Neural cell (in vitro differentiated cells): ENCODE measurements around the gene SLC6A7.

Experiments used
- EP300 ChIP-seq: fragments of 450-650 bp; conservative IDR thresholded peaks from 2 replicates; pipeline ENCODE4 v1.6.1; 2014; ENCODE audit warnings: antibody characterized with exemption, mild to moderate bottlenecking, moderate library complexity; ENCODE audit not compliant: poor library complexity, severe bottlenecking
- EZH2 ChIP-seq: fragments of 200-600, 300-800 bp; shearing (Covaris generic), sonication (generic); IDR thresholded peaks from 2 replicates; pipeline ENCODE4 v1.6.1; 2014; ENCODE audit warnings: antibody characterized with exemption, low read length, borderline replicate concordance, mild to moderate bottlenecking; ENCODE audit not compliant: insufficient read depth, poor library complexity, severe bottlenecking
- MXI1 ChIP-seq: fragments of 450-650 bp; conservative IDR thresholded peaks from 2 replicates; pipeline ENCODE4 v1.6.1; 2014; ENCODE audit warnings: antibody characterized with exemption, mild to moderate bottlenecking; ENCODE audit not compliant: poor library complexity, severe bottlenecking
- POLR2AphosphoS5 ChIP-seq: IDR thresholded peaks from 2 replicates; pipeline ENCODE4 v1.6.1; 2012
- RAD21 ChIP-seq: fragments of 450-650 bp; conservative IDR thresholded peaks from 2 replicates; pipeline ENCODE4 v1.6.1; 2014; ENCODE audit warnings: antibody characterized with exemption, mild to moderate bottlenecking, moderate library complexity
- TAF1 ChIP-seq: IDR thresholded peaks from 2 replicates; pipeline ENCODE4 v1.6.1; 2012; ENCODE audit warnings: low read depth
- TF ChIP-seq, protein P1 (sequence below): IDR thresholded peaks from 2 replicates; pipeline ENCODE4 v1.6.1; 2012; ENCODE audit warnings: borderline replicate concordance
- TF ChIP-seq, protein P2 (sequence below): fragments of 450-650 bp; IDR thresholded peaks from 2 replicates; pipeline ENCODE4 v1.5.1; 2014; ENCODE audit warnings: antibody characterized with exemption, mild to moderate bottlenecking, moderate library complexity; ENCODE audit not compliant: poor library complexity, severe bottlenecking

DNA sequence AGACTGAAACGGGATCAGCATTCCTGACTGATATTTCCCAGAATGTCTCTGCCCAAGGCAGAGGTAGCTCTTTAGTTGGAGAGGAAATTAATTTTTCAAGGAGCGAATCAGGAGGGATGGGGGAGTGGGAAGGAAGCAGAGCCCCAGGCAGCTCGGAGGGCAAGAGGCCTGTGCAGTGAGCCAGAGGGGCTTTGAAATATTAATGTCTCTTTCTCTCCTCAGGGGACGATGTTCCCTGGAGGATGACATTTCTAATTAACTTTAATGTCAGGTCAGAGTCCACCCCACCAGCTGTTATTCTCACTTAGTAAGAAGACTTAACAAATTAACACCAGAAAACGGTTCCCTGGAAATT, 45.6 kb downstream of the SLC6A7 start:
- no peak for TF ChIP-seq POLR2AphosphoS5
- TF ChIP-seq EZH2: no peak
- TF ChIP-seq, protein P1, sequence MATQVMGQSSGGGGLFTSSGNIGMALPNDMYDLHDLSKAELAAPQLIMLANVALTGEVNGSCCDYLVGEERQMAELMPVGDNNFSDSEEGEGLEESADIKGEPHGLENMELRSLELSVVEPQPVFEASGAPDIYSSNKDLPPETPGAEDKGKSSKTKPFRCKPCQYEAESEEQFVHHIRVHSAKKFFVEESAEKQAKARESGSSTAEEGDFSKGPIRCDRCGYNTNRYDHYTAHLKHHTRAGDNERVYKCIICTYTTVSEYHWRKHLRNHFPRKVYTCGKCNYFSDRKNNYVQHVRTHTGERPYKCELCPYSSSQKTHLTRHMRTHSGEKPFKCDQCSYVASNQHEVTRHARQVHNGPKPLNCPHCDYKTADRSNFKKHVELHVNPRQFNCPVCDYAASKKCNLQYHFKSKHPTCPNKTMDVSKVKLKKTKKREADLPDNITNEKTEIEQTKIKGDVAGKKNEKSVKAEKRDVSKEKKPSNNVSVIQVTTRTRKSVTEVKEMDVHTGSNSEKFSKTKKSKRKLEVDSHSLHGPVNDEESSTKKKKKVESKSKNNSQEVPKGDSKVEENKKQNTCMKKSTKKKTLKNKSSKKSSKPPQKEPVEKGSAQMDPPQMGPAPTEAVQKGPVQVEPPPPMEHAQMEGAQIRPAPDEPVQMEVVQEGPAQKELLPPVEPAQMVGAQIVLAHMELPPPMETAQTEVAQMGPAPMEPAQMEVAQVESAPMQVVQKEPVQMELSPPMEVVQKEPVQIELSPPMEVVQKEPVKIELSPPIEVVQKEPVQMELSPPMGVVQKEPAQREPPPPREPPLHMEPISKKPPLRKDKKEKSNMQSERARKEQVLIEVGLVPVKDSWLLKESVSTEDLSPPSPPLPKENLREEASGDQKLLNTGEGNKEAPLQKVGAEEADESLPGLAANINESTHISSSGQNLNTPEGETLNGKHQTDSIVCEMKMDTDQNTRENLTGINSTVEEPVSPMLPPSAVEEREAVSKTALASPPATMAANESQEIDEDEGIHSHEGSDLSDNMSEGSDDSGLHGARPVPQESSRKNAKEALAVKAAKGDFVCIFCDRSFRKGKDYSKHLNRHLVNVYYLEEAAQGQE: no peak
- no peak for TF ChIP-seq EP300
- TF ChIP-seq, protein P2, sequence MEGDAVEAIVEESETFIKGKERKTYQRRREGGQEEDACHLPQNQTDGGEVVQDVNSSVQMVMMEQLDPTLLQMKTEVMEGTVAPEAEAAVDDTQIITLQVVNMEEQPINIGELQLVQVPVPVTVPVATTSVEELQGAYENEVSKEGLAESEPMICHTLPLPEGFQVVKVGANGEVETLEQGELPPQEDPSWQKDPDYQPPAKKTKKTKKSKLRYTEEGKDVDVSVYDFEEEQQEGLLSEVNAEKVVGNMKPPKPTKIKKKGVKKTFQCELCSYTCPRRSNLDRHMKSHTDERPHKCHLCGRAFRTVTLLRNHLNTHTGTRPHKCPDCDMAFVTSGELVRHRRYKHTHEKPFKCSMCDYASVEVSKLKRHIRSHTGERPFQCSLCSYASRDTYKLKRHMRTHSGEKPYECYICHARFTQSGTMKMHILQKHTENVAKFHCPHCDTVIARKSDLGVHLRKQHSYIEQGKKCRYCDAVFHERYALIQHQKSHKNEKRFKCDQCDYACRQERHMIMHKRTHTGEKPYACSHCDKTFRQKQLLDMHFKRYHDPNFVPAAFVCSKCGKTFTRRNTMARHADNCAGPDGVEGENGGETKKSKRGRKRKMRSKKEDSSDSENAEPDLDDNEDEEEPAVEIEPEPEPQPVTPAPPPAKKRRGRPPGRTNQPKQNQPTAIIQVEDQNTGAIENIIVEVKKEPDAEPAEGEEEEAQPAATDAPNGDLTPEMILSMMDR: no peak
- TF ChIP-seq TAF1: no peak
- TF ChIP-seq RAD21: no peak
- no peak for TF ChIP-seq MXI1
